ENCODE data around the gene GSTA4.

The GSTA4 gene

GRCh38 chr6:52937908-52938307, 57.2 kb downstream of the GSTA4 start:
- TF ChIP-seq ZNF70 (CRISPR knock-in tag; IDR thresholded peaks at IDR 0.05): no peak
- no peak for TF ChIP-seq ESRRG (CRISPR knock-in tag; IDR thresholded peaks at IDR 0.05)
- no peak for TF ChIP-seq POU6F1 (CRISPR knock-in tag; IDR thresholded peaks at IDR 0.05; ENCODE audit: borderline replicate concordance, low read depth)
- no peak for TF ChIP-seq PATZ1 (CRISPR knock-in tag; IDR thresholded peaks at IDR 0.05; ENCODE audit: borderline replicate concordance)
- no peak for TF ChIP-seq RARB (CRISPR knock-in tag; IDR thresholded peaks at IDR 0.05)
- no peak for TF ChIP-seq CSDC2 (CRISPR knock-in tag; IDR thresholded peaks at IDR 0.05)
- TF ChIP-seq TOX (CRISPR knock-in tag; IDR thresholded peaks at IDR 0.05; ENCODE audit: borderline replicate concordance): no peak
- TF ChIP-seq ZNF565 (CRISPR knock-in tag; conservative IDR thresholded peaks at IDR 0.05; ENCODE audit: low read depth): no peak
- TF ChIP-seq ISL1 (CRISPR knock-in tag; IDR thresholded peaks at IDR 0.05): no peak
- no peak for TF ChIP-seq CSRNP3 (CRISPR knock-in tag; IDR thresholded peaks at IDR 0.05)
- TF ChIP-seq TSHZ2 (CRISPR knock-in tag; IDR thresholded peaks at IDR 0.05): no peak
- no peak for TF ChIP-seq TCF4 (CRISPR knock-in tag; IDR thresholded peaks at IDR 0.05; ENCODE audit: borderline replicate concordance)
- TF ChIP-seq PPARA (CRISPR knock-in tag; IDR thresholded peaks at IDR 0.05; ENCODE audit: borderline replicate concordance): no peak
- TF ChIP-seq ZC3H10 (CRISPR knock-in tag; IDR thresholded peaks at IDR 0.05): no peak
- TF ChIP-seq CREB5 (CRISPR knock-in tag; IDR thresholded peaks at IDR 0.05; ENCODE audit: low read depth): no peak
- TF ChIP-seq ZFP30 (CRISPR knock-in tag; IDR thresholded peaks at IDR 0.05): no peak
- no peak for TF ChIP-seq ZNF8 (CRISPR knock-in tag; IDR thresholded peaks at IDR 0.05)
- ATAC-seq: no peak; the same call in 1 of the 3 replicates

GRCh38 chr6:52933778-52934177, 61.3 kb downstream of the GSTA4 start:
- ATAC-seq: no peak

More at GRCh38 chr6:52933778-52934177, 61.3 kb downstream of the GSTA4 start:
- TF ChIP-seq PATZ1 (CRISPR knock-in tag; IDR thresholded peaks at IDR 0.05; ENCODE audit: borderline replicate concordance) (no peak), CREB5 (CRISPR knock-in tag; IDR thresholded peaks at IDR 0.05; ENCODE audit: low read depth) (no peak), ISL1 (CRISPR knock-in tag; IDR thresholded peaks at IDR 0.05) (no peak), CSRNP3 (CRISPR knock-in tag; IDR thresholded peaks at IDR 0.05) (no peak), POU6F1 (CRISPR knock-in tag; IDR thresholded peaks at IDR 0.05; ENCODE audit: borderline replicate concordance, low read depth) (no peak)

Data from SK-N-SH treated with all-trans-retinoic acid at 6 μM for 48 hours (cell line).